Nephron progenitor cell (in vitro differentiated cells): ENCODE data around the gene ADRA2C.

Experiments
- DNase-seq: peaks from one replicate; pipeline ENCODE4 v3.0.0; 2021
- H3K27ac Mint-ChIP-seq: 2 replicates; pipeline ENCODE4 v1.8.0; 2021; ENCODE audit warnings: mild to moderate bottlenecking, moderate library complexity, mixed read lengths
- H3K27me3 Mint-ChIP-seq: 2 replicates; pipeline ENCODE4 v1.8.0; 2021; ENCODE audit warnings: mild to moderate bottlenecking, low read depth, mixed read lengths; ENCODE audit not compliant: poor library complexity
- H3K36me3 Mint-ChIP-seq: 2 replicates; pipeline ENCODE4 v1.8.0; 2021; ENCODE audit warnings: low read depth, mixed read lengths
- H3K4me1 Mint-ChIP-seq: 2 replicates; pipeline ENCODE4 v1.8.0; 2021; ENCODE audit warnings: mixed read lengths
- H3K4me3 Mint-ChIP-seq: 2 replicates; pipeline ENCODE4 v1.8.0; 2021; ENCODE audit warnings: mild to moderate bottlenecking, moderate library complexity, mixed read lengths
- H3K9me3 Mint-ChIP-seq: 2 replicates; pipeline ENCODE4 v1.8.0; 2021; ENCODE audit warnings: mild to moderate bottlenecking, moderate library complexity, mixed read lengths
- TF ChIP-seq, protein P1 (sequence below): fragments of 200-600 bp; sonication (generic); IDR thresholded peaks from 2 replicates; pipeline ENCODE4 v1.5.0; 2021; ENCODE audit warnings: antibody characterized with exemption

The ADRA2C gene

DNA sequence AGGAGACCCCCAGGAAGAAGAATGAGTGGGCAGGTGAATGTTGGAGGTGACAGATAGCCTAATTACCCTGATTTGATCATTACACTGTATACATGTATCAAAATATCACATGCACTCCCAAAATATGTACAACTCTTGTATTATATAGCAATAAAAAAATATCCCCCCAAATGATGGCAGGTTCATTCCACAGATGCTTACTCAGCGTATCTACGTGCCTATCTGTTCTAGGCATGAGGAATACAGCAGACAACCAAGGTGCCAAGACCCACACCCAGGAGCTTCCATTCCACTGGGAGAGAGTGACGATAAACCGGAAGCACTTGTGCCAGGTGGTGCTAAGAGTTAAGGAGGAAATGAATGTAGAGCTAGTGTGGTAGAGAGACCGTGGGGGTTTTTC is 42.4 kb downstream of the ADRA2C start:
- no peaks in the 10 kb centered on the region for H3K9me3 Mint-ChIP-seq
- H3K36me3 Mint-ChIP-seq = no peaks in the 10 kb centered on the region
- H3K27ac Mint-ChIP-seq = no peak overlapping the region
- H3K27me3 Mint-ChIP-seq = peaks cover 38% of the 10 kb centered on the region
- TF ChIP-seq, protein P1, sequence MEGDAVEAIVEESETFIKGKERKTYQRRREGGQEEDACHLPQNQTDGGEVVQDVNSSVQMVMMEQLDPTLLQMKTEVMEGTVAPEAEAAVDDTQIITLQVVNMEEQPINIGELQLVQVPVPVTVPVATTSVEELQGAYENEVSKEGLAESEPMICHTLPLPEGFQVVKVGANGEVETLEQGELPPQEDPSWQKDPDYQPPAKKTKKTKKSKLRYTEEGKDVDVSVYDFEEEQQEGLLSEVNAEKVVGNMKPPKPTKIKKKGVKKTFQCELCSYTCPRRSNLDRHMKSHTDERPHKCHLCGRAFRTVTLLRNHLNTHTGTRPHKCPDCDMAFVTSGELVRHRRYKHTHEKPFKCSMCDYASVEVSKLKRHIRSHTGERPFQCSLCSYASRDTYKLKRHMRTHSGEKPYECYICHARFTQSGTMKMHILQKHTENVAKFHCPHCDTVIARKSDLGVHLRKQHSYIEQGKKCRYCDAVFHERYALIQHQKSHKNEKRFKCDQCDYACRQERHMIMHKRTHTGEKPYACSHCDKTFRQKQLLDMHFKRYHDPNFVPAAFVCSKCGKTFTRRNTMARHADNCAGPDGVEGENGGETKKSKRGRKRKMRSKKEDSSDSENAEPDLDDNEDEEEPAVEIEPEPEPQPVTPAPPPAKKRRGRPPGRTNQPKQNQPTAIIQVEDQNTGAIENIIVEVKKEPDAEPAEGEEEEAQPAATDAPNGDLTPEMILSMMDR = no peak
- no peak for DNase-seq
- H3K4me1 Mint-ChIP-seq = peaks cover 12% of the 10 kb centered on the region
- no peak overlapping the region for H3K4me3 Mint-ChIP-seq

DNA sequence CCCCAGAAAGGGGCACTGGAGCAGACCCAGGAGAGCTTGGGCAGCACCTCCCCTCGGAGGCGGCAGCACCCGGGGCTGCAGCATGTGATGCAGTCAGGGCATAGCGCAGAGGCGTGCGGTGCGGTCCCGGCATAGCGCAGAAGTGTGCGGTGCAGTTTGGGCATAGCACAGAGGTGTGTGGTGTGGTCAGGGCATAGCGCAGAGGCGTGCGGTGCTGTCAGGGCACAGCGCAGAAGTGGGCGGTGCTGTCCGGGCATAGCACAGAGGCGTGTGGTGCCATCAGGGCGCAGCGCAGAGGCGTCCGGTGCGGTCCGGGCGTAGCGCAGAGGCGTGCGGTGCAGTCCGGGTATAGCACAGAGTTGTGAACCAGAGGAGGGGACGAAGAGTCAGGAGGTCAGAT is 42.8 kb downstream of the ADRA2C start:
- TF ChIP-seq, protein P1 = no peak
- Mint-ChIP-seq H3K27ac (no peak overlapping the region), H3K4me1 (peaks cover 11% of the 10 kb centered on the region), H3K27me3 (peaks cover 42% of the 10 kb centered on the region), H3K36me3 (no peaks in the 10 kb centered on the region), H3K4me3 (no peak overlapping the region), H3K9me3 (no peaks in the 10 kb centered on the region)
- no peak for DNase-seq

DNA sequence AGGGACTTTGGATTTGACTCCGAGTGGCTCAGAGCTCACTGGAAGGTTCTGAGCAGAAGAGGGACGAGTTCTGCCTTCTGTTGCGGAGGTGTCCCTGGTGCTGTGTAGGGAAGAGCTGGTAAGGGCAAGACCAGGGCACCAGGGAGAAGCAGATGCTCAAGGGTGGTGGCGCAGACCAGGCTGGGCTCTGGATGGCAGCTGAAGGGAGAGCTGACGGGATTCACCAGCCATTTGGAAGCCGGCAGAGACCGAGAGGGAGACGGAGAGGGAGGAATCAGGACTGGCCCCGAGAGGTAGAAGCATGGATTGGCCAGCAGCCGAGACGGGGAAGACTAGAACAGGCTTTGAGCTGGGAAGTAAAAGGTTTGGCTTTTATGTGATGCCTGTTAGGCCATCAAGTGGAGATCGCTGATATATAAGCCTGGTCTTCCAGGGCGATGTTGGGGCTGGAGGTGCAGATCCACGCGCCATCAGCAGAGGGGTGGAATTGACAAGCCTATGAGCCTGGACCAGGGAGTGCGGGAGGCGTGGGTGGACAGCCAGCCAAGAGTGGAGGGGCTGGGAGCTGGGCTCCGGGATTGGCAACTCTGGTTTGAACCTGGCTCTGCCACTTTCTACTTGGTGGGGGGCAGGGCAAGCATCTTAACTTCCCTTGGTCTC is 43.4 kb downstream of the ADRA2C start:
- TF ChIP-seq, protein P1 = no peak
- Mint-ChIP-seq H3K27ac (no peak overlapping the region), H3K9me3 (no peaks in the 10 kb centered on the region), H3K27me3 (peaks cover 44% of the 10 kb centered on the region), H3K4me3 (no peak overlapping the region), H3K36me3 (no peaks in the 10 kb centered on the region), H3K4me1 (peaks cover 7% of the 10 kb centered on the region)
- no peak for DNase-seq

DNA sequence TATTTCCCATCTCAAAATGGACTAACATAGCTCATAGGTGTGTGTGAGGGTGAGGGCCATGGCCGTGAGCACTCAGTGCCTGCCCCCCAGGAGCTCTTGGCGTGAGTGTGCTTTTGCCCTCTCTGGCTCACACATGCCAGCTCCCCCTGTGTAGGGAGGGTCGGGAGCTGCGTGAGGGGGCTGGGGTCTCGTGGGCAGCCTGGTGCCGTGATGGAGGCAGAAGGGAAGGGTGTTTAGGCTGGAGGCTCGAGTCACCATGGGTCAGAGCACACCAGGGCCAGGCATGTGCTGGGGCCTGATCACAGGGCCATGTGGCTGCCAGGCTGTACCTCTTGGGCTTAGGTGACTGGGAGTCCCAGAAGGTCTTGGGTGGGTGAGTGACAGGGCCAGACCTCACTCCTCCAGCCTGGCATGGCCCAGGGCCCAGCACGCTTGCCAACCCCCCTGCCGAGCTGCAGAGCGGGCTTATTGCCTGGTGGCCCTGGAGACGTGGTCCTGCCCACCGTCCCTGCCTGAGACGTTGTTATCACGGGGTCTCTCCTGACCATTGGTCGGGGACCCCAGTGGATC is 44.0 kb downstream of the ADRA2C start:
- H3K9me3 Mint-ChIP-seq = no peaks in the 10 kb centered on the region

DNA sequence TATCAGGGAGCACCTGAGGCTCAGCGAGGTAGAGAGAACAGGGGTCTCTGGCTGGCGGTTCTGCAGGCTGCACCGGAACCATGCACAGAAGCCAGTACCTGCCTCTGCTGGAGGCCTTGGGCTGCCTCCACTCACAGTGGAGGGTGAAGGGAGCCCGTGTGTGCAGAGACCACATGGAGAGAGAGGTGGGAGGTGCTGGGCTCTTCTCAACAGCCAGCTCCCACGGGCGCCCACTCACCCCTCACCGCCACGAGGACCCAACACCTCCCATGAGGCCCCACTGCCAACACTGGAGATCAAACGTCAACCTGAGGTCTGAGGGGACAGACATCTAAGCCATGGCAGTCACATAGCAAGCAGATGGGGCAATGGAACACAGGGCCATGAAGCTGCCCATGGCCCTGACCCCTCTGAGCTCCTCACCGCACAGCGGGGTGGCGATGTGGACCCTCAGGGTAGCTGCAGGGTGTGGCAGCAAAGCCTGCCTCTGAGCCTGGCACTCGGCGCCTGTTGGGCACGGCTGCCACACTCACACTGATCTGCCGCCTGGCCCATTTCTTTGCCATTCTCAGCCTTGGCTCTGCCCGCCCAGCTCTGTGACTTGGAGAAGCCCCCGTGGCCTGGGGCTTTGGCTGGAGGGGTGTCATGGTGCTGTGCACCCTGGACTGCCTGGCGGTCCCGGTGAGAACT is 44.8 kb downstream of the ADRA2C start:
- DNase-seq = no peak
- TF ChIP-seq, protein P1 = no peak
- Mint-ChIP-seq H3K27ac (no peak overlapping the region), H3K9me3 (no peaks in the 10 kb centered on the region), H3K36me3 (no peaks in the 10 kb centered on the region), H3K4me1 (peaks cover 7% of the 10 kb centered on the region), H3K4me3 (no peak overlapping the region), H3K27me3 (peaks cover 37% of the 10 kb centered on the region)

More for the DNA sequence above, 44.0 kb downstream of the ADRA2C start:
- peaks cover 41% of the 10 kb centered on the region for H3K27me3 Mint-ChIP-seq
- peaks cover 7% of the 10 kb centered on the region for H3K4me1 Mint-ChIP-seq
- H3K36me3 Mint-ChIP-seq = no peaks in the 10 kb centered on the region
- H3K27ac Mint-ChIP-seq = no peak overlapping the region
- H3K4me3 Mint-ChIP-seq = no peak overlapping the region
- no peak for DNase-seq
- TF ChIP-seq, protein P1 = no peak
